ENCODE data around the gene RIMS4. TPM values are rescaled to one million over a fixed set of nuclear protein-coding genes. Genes with fewer than 3 reads are reported as not detected.

RIMS4 gene
- total RNA-seq, 1 experiment from 2014 or later: 4.0 TPM

DNA sequence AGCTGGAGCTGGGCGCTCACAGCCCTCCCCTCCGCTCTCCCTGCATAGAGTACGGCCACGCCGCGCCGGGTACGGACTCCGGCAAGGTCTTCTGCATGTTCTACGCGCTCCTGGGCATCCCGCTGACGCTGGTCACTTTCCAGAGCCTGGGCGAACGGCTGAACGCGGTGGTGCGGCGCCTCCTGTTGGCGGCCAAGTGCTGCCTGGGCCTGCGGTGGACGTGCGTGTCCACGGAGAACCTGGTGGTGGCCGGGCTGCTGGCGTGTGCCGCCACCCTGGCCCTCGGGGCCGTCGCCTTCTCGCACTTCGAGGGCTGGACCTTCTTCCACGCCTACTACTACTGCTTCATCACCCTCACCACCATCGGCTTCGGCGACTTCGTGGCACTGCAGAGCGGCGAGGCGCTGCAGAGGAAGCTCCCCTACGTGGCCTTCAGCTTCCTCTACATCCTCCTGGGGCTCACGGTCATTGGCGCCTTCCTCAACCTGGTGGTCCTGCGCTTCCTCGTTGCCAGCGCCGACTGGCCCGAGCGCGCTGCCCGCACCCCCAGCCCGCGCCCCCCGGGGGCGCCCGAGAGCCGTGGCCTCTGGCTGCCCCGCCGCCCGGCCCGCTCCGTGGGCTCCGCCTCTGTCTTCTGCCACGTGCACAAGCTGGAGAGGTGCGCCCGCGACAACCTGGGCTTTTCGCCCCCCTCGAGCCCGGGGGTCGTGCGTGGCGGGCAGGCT is 60.1 kb downstream of the RIMS4 start:
- Histone ChIP-seq H3K4me1 (ENCODE audit: control insufficient read depth, insufficient read depth, low read length) (peaks cover 16% of the 10 kb centered on the region), H3K36me3 (ENCODE audit: control insufficient read depth, insufficient read depth, low read length) (no peaks in the 10 kb centered on the region), H3K27ac (ENCODE audit: low read length) (no peak overlapping the region), H3K27me3 (ENCODE audit: control insufficient read depth, insufficient read depth, low read length) (no peaks in the 10 kb centered on the region), H3K9me3 (ENCODE audit: control insufficient read depth, insufficient read depth, low read depth, low read length) (no peaks in the 10 kb centered on the region), H3K4me3 (ENCODE audit: low read depth in 2 of 2, low read length in 2 of 2) (no peak overlapping the region)
- intact Hi-C loops (cut with micrococcal nuclease; ENCODE audit: unreplicated experiment): no loop called here
- TF ChIP-seq REST (IDR thresholded peaks at IDR 0.05; ENCODE audit: insufficient read depth in 1 of 2, low read depth in 2 of 2, low read length in 1 of 2): no peak
- no peak for TF ChIP-seq SIN3A (IDR thresholded peaks at IDR 0.05; ENCODE audit: borderline replicate concordance, insufficient read depth, low read depth, low read length)
- TF ChIP-seq TCF7L2 (IDR thresholded peaks at IDR 0.05; ENCODE audit: low read depth, low read length): no peak
- TF ChIP-seq, protein P1, sequence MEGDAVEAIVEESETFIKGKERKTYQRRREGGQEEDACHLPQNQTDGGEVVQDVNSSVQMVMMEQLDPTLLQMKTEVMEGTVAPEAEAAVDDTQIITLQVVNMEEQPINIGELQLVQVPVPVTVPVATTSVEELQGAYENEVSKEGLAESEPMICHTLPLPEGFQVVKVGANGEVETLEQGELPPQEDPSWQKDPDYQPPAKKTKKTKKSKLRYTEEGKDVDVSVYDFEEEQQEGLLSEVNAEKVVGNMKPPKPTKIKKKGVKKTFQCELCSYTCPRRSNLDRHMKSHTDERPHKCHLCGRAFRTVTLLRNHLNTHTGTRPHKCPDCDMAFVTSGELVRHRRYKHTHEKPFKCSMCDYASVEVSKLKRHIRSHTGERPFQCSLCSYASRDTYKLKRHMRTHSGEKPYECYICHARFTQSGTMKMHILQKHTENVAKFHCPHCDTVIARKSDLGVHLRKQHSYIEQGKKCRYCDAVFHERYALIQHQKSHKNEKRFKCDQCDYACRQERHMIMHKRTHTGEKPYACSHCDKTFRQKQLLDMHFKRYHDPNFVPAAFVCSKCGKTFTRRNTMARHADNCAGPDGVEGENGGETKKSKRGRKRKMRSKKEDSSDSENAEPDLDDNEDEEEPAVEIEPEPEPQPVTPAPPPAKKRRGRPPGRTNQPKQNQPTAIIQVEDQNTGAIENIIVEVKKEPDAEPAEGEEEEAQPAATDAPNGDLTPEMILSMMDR (IDR thresholded peaks at IDR 0.05): no peak; the same call in 1 of the 2 replicates
- TF ChIP-seq POLR2AphosphoS5 (IDR thresholded peaks at IDR 0.05; ENCODE audit: low read depth, low read length): no peak
- ChIA-PET POLR2A (no interaction called here), CTCF (no interaction called here)
- in situ Hi-C loops (cut with HindIII; ENCODE audit: low pct_unique_long_range_greater_than_20kb, low sequenced_read_pairs): no loop called here
- BruUV-seq (replicated peaks): no TSS peak
- no peak for DNase-seq (ENCODE audit: low read depth, low spot score)
- ATAC-seq: no peak

DNA sequence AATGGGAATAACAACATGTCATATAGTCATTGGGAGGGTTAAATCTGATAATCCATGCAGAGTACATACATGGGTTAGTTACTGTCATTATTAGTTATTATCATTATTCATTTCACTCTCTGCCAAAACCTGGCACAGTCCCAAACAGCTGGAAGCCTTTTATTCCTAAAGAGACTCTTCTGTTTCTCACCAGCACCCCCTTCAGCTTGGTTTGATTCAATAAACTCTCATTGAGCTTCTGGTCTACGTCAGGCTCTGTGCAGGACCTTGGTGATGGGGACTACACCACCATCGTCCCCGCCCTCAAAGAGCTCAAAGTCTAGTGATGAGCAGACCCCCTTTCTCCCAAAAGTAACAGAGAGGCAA is 62.4 kb downstream of the RIMS4 start:
- Histone ChIP-seq H3K9me3 (ENCODE audit: control insufficient read depth, insufficient read depth, low read depth, low read length) (no peaks in the 10 kb centered on the region), H3K27ac (ENCODE audit: low read length) (peak overlapping the region; percentile 10; the same call in 1 of the 2 replicates), H3K27me3 (ENCODE audit: control insufficient read depth, insufficient read depth, low read length) (no peaks in the 10 kb centered on the region), H3K4me1 (ENCODE audit: control insufficient read depth, insufficient read depth, low read length) (peaks cover 22% of the 10 kb centered on the region), H3K36me3 (ENCODE audit: control insufficient read depth, insufficient read depth, low read length) (no peaks in the 10 kb centered on the region), H3K4me3 (ENCODE audit: low read depth in 2 of 2, low read length in 2 of 2) (peak overlapping the region; percentile 52 to 88; a peak in 3 of 4 replicates)
- CTCF ChIA-PET: interaction anchor here (0.6 to 1.4 kb wide), 4 partner anchors 29 to 1242 kb away, joined by 3 to 7 read pairs (median 6); no protein-coding TSS in a partner anchor
- POLR2A ChIA-PET: interaction anchor here (0.6 kb wide), 1 partner anchor 145 kb away, joined by 3 read pairs; no protein-coding TSS in a partner anchor
- TF ChIP-seq TCF7L2 (IDR thresholded peaks at IDR 0.05; ENCODE audit: low read depth, low read length) (no peak), SIN3A (IDR thresholded peaks at IDR 0.05; ENCODE audit: borderline replicate concordance, insufficient read depth, low read depth, low read length) (no peak), POLR2AphosphoS5 (IDR thresholded peaks at IDR 0.05; ENCODE audit: low read depth, low read length) (no peak), REST (IDR thresholded peaks at IDR 0.05; ENCODE audit: insufficient read depth in 1 of 2, low read depth in 2 of 2, low read length in 1 of 2) (no peak)
- TF ChIP-seq, protein P1 (IDR thresholded peaks at IDR 0.05): no peak
- no peak for ATAC-seq
- intact Hi-C loops (cut with micrococcal nuclease; ENCODE audit: unreplicated experiment): no loop called here
- no TSS peak for BruUV-seq (replicated peaks)
- in situ Hi-C loops (cut with HindIII; ENCODE audit: low pct_unique_long_range_greater_than_20kb, low sequenced_read_pairs): no loop called here
- no peak for DNase-seq (ENCODE audit: low read depth, low spot score)
